GM21360 (cell line): ENCODE data around the gene EXD3.

Source experiments
- ATAC-seq: cut with Tn5 transposase; IDR thresholded peaks from one replicate; pipeline ENCODE4 v1.9.1; 2021; ENCODE audit warnings: mild to moderate bottlenecking, moderate library complexity; ENCODE audit not compliant: unreplicated experiment

The EXD3 gene

GRCh38 chr9:137449081-137449844, 26.3 kb upstream of the EXD3 start:
- no peak for ATAC-seq

GRCh38 chr9:137448602-137448962, 25.6 kb upstream of the EXD3 start:
- no peak for ATAC-seq

DNA sequence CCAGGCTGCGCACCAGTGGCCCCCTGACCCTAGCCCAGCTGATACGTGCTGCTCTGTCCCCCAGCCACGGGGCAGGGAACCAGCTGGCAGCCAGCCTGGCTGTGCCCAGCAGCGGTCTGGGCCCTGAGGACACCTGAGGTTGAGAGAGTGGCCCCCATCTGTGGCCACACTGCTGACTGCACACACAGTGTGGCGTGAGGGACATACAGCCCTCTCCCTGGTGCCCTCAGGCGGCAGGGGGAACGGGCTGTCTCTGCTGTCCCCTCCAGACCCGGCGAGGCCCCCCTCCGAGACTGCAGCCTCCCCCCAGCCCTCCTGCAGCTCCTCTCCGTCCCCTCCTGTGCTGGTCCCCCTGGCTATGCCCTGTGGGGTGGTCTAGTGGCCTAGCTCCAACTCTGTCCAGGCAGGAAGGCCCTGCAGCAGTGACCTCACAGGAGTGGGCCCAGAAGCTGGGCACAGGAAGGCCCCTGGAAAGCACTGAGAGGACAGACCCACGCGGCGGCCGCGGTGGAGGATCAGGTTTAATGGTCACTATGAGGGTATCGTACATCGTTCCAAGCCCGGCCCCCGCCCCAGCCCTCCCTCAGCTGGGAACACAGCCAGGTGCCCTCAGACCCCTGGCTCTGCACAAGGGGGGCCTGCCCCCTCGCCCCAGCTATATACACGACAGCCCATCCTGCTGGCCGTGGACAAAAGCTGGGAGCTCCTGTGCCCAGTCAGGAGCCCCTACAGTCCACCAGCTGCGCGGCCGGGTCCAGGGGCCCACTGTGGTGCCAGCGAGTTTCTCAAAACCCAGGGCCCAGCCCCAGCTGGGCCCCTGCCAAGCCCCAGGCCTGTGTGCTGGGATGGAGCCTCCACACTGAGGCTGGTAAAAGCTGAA, 25.0 kb upstream of the EXD3 start:
- no peak for ATAC-seq

- no peak for ATAC-seq
Measured at GRCh38 chr9:137446851-137447471, 24.0 kb upstream of the EXD3 start.

DNA sequence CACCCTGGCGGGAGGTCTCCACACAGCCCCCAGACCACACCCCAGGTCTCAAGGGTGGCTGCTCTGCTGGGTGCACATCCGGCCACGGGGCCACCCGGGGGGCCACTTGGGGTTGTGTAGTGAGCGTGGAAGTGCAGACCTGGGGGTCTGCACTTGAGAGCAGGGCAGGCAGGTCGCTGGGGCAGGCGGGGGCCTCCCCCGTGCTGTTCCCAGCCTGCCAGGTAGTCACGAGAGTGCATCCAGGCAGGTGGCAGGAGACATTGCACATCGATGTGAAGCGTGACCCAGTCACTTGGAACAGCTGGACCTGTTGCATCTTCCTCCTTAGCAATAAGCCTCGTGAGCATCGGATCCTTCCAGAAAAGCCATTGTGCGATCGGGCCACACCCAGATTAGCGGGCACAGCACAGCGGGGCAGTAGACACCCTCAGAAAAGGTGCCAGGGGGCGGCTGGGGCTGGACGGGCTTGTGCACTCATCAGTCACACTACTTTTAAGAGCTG, 23.0 kb upstream of the EXD3 start:
- no peak for ATAC-seq

- ATAC-seq = no peak
Measured at GRCh38 chr9:137445275-137445807, 22.4 kb upstream of the EXD3 start.

DNA sequence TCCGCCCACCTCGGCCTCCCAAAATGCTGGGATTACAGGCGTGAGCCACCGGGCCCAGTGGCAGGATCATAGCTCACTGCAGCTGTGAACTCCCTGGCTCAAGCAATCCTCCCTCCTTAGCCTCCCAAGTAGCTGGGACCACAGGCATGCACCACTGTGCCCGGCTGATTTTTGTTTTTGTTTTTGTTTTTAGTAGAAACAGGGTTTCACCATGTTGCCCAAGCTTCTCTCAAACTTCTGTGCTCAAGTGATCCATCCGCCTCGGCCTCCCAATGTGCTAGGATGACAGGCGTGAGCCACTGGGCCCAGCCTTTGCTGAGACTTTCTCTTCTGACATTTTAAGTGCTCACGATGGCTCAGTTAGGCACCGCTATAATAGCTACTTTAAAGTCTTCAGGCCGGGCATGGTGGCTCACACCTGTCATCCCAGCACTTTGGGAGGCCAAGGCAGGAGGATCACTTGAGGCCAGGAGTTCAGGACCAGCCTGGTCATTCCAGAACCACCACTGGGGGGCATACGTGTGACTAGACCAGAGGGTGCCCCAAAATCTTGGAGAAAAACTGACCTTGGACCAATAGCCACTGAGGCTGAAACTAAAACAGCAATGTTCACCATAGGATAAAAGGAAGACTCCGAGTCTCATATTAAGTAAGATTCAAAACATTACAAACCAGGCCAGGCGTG, 21.3 kb upstream of the EXD3 start:
- no peak for ATAC-seq

DNA sequence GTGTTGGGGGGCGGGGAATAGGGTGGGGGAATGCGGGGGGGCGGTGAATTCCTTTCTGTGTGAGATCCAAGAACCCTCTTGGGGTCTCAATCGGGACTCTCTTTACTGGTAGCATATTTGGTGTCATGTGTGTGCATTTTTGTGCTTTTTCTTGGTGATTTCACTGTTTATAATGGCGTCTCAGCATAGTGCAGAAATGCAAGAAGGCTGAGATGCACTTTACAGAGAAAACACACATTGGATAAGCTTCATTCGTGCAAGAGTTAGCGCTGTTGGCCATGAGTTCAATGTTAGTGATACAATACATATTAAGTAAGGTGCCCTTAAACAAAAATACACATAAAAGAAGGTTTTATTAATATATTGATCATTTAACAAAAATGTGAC, 19.0 kb upstream of the EXD3 start:
- no peak for ATAC-seq

GRCh38 chr9:137441289-137441934, 18.4 kb upstream of the EXD3 start, which contains the start of gene ENTPD8:
ENTPD8 (minus strand) TSS chr9:137441357; CDS start chr9:137438285, 3,072 bp downstream.
- no peak for ATAC-seq

DNA sequence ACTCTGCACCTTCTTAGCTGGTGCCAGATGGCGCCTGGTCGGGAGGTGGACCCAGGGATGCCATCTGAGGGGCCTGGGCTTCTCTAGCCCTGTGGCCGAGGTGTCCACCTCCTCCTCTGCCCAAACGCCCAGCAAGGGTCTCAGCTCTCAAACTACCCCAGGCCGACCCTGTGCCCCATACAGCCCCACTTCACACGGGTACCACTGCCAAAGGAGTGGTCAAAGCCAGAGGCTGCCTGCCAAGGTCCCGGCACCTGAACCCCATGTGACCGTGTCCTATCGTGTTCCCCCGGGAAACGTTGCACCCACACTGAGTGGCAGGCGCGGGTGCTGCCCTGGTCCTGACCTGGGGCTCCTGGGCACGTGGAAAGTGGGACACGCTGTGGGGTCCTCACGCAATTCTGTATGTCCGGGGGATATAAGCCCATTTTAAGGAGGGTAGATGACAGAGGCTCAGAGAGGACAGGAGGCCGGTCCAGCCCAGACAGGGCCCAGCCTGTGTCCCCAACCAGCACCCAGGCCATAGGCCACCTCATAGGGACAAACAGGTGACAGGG, 16.3 kb upstream of the EXD3 start:
- ATAC-seq = no peak

- ATAC-seq = no peak
Measured at GRCh38 chr9:137438591-137439157, 15.7 kb upstream of the EXD3 start.

DNA sequence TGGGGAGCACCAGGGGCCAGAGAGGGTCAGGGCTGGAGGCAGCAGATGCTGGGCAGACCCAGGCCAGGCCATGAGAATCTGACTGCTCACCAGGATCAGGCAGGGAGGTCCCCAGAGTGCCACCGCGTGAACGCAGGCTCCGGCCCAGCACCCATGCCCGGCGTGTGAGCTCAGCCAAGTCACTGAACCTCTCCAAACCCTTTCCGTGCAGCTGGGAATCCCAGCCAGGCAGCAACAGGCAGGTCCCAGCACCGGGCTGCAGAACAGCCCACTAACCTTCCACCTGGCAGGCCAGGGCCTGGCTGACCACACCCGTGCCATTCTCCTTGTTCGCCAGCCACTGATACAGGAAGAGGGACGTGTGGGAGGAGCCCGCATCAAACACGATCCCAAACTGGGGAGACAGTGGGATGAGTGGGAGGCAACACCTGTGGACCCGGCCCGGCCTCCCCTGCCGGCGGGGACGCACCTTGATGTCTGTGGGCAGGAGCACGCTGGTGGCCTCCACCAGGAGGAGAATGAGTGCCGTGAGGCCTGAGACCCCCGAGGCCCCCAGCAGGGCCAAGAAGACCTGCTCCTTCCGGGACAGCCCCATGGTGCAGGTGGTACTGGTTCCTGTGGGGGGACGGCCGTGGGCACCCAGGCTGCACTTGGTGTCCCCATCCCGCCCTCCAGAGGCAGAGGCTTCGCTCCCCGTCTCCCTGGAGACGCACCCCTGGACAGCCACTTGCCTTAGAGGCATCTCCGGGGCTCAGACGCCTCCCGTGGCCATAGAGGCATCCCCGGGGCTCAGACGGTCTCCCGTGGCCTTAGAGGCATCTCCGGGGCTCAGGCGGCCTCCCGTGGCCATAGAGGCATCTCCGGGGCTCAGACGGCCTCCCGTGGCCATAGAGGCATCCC, 15.0 kb upstream of the EXD3 start:
- ATAC-seq = no peak

GRCh38 chr9:137436761-137437600, 14.0 kb upstream of the EXD3 start:
- no peak for ATAC-seq

DNA sequence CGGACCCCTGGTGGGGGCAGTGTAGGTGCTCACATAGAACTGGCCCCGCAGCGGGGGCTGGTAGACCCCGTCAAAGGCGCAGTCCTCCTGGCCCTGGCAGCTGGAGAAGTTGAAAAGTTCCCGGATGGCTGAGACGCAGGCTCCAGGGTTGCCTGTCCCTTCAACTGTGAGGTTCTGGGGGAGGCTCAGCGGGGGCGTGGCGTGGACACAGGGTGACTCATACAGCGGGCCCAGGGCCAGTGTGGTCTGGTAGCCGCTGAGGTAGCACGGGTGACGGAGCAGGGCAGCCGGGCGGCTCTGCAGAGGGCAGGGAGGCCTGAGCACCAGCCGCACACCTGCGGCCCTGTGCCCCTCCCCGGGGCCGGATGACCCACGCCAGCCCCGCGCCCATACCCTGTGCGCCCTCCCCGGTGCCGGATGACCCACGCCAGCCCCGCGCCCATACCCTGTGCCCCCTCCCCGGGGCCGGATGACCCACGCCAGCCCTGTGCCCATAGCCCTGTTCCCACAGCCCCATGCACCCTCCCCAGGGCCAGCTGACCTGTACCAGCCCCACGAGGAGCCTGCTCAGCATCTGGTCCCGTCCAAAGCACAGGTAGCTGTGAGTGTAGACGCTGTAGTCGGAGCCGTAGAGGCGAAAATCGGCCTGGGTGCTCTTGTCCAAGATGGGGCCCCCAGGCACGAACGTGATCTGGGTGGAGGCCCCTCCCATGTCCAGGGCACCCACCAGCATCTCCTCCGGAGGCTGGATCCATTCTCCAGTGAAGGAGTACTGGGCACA, 13.2 kb upstream of the EXD3 start:
- no peak for ATAC-seq

DNA sequence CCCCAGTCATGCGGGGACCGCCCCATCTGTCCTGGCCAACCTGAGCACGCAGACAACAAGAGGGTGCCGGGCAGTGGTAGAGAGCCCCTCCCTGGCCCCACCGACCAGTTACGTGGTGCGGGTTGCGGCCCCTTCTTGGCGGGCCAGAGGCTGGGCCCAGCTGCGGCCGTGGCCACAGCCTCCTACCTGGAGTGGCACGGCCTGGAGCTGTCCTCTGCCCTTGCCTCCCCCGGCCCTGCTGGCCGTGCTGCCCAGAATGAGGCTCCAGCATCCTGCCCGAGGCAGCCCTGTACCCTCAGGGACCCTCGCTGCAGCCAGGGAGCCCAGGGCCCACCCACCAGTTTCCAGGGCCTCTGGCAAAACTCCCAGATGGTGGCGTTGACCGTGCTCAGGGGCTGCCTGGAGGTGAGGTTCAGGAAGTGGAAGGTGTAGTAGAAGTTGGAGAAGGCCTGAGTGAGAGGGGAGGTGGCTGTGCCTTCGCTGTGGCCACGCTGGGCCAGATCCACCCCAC, 12.5 kb upstream of the EXD3 start:
- ATAC-seq = no peak

GRCh38 chr9:137434498-137435380, 11.8 kb upstream of the EXD3 start:
- ATAC-seq = no peak
